ENCODE measurements around the gene OSCAR. TPM values are rescaled to one million over a fixed set of nuclear protein-coding genes. Genes with fewer than 3 reads are reported as not detected.

Gene OSCAR
- total and polyA plus RNA-seq, 10 of the 15 experiments (the other 5 are each of a cell fraction or from before 2014, with no cell fraction given): 0.08 to 0.27 (median 0.10) TPM; not detected in 7

DNA sequence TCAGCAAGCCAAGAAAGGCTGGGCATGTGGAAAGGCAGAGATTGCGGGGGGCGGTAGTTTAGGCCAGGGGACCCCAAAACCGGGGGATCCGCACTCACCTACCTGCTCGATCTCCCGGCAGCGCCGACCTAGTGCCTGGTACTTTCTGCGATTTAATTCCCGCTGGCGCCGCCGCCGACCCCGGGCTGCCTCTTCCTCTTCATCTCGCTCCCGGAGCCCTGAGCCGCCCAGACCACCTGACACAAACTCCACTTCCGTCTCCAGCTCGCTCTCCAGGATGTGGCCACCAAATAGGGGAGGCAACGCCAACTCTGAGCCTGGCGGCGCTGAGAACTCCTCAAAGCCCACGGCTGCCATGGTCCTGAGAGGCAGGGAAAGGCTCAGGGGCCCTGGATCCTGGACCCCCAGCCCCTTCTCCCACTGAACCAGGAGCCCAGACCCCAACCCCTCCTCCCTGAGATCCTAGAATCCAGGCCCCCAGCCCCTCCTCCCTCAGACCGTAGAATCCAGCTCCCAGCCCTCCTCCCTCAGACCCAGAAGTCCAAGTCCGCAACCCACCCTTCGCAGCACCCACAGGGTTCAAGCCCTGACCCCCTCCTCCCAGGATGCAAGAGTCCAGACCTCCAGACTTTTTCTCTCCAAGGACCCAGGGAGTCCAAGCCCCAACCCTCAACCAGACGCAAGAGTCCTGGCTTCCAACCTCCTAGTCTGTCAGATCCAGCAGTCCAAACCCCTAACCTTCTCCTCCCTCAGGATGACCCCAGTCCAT lies 13.9 kb upstream of the OSCAR start (continued):
- TF ChIP-seq ASH2L (IDR thresholded peaks at IDR 0.05; ENCODE audit: borderline replicate concordance, low read depth) (no peak), EP300 (IDR thresholded peaks at IDR 0.05; ENCODE audit: borderline replicate concordance in 1 of 2, control insufficient read depth in 1 of 2, low read depth in 2 of 2, low read length in 2 of 2) (no peak), PAX5 (IDR thresholded peaks at IDR 0.05; ENCODE audit: borderline replicate concordance, low read depth, low read length) (no peak), MYB (IDR thresholded peaks at IDR 0.05; ENCODE audit: borderline replicate concordance, low read depth, low read length) (no peak), CBFB (IDR thresholded peaks at IDR 0.05; ENCODE audit: low read depth) (no peak), FOS (IDR thresholded peaks at IDR 0.05; ENCODE audit: borderline replicate concordance, extremely low read depth, insufficient read length) (no peak), FOXK2 (IDR thresholded peaks at IDR 0.05) (no peak), SP1 (IDR thresholded peaks at IDR 0.05; ENCODE audit: low read depth, low read length) (no peak), USF1 (IDR thresholded peaks at IDR 0.05; ENCODE audit: borderline replicate concordance, extremely low read length, insufficient read depth, low read depth, low read length) (peak; percentile 22), POLR2A (IDR thresholded peaks at IDR 0.05; ENCODE audit: low read depth, low read length) (peak; percentile 73), EED (IDR thresholded peaks at IDR 0.05; ENCODE audit: low read depth) (0 out of 2 replicates have a peak, but pooled peaks have one; percentile 30), IRF4 (IDR thresholded peaks at IDR 0.05; ENCODE audit: low read depth, low read length) (no peak), MYC (IDR thresholded peaks at IDR 0.05; ENCODE audit: insufficient read depth, insufficient read length, insufficient replicate concordance, low read length, severe bottlenecking) (no peak), RAD51 (IDR thresholded peaks at IDR 0.05) (peak; percentile 71), GATAD2B (conservative IDR thresholded peaks at IDR 0.05; ENCODE audit: low read depth) (no peak), BMI1 (IDR thresholded peaks at IDR 0.05; ENCODE audit: borderline replicate concordance) (no peak), LARP7 (IDR thresholded peaks at IDR 0.05) (no peak), NBN (IDR thresholded peaks at IDR 0.05) (no peak), GABPA (IDR thresholded peaks at IDR 0.05; ENCODE audit: low read depth) (peak; percentile 61; the same call in 1 of the 2 replicates), SPI1 (IDR thresholded peaks at IDR 0.05; ENCODE audit: borderline replicate concordance, insufficient read depth, low read depth, low read length) (peak; percentile 39; the same call in 1 of the 2 replicates), RBBP5 (conservative IDR thresholded peaks at IDR 0.05) (no peak), TAF1 (IDR thresholded peaks at IDR 0.05; ENCODE audit: borderline replicate concordance, low read depth, low read length) (peak; percentile 50; the same call in 1 of the 2 replicates), TCF3 (IDR thresholded peaks at IDR 0.05; ENCODE audit: borderline replicate concordance, insufficient read depth, low read depth, low read length) (no peak), SIX5 (IDR thresholded peaks at IDR 0.05; ENCODE audit: low read depth, low read length, severe bottlenecking) (no peak)
- TF ChIP-seq, protein P1, sequence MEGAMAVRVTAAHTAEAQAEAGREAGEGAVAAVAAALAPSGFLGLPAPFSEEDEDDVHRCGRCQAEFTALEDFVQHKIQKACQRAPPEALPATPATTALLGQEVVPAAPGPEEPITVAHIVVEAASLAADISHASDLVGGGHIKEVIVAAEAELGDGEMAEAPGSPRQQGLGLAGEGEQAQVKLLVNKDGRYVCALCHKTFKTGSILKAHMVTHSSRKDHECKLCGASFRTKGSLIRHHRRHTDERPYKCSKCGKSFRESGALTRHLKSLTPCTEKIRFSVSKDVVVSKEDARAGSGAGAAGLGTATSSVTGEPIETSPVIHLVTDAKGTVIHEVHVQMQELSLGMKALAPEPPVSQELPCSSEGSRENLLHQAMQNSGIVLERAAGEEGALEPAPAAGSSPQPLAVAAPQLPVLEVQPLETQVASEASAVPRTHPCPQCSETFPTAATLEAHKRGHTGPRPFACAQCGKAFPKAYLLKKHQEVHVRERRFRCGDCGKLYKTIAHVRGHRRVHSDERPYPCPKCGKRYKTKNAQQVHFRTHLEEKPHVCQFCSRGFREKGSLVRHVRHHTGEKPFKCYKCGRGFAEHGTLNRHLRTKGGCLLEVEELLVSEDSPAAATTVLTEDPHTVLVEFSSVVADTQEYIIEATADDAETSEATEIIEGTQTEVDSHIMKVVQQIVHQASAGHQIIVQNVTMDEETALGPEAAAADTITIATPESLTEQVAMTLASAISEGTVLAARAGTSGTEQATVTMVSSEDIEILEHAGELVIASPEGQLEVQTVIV (IDR thresholded peaks at IDR 0.05; ENCODE audit: borderline replicate concordance, partially characterized antibody): no peak
- TF ChIP-seq, protein P2, sequence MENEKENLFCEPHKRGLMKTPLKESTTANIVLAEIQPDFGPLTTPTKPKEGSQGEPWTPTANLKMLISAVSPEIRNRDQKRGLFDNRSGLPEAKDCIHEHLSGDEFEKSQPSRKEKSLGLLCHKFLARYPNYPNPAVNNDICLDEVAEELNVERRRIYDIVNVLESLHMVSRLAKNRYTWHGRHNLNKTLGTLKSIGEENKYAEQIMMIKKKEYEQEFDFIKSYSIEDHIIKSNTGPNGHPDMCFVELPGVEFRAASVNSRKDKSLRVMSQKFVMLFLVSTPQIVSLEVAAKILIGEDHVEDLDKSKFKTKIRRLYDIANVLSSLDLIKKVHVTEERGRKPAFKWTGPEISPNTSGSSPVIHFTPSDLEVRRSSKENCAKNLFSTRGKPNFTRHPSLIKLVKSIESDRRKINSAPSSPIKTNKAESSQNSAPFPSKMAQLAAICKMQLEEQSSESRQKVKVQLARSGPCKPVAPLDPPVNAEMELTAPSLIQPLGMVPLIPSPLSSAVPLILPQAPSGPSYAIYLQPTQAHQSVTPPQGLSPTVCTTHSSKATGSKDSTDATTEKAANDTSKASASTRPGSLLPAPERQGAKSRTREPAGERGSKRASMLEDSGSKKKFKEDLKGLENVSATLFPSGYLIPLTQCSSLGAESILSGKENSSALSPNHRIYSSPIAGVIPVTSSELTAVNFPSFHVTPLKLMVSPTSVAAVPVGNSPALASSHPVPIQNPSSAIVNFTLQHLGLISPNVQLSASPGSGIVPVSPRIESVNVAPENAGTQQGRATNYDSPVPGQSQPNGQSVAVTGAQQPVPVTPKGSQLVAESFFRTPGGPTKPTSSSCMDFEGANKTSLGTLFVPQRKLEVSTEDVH (IDR thresholded peaks at IDR 0.05; ENCODE audit: low read depth, partially characterized antibody): no peak
